Activated CD4-positive, alpha-beta T cell treated with anti-CD3 and anti-CD28 coated beads for 36 hours (primary cell): Measurements from ENCODE around the gene CHMP4B. TPM values are rescaled to one million over a fixed set of nuclear protein-coding genes. Genes with fewer than 3 reads are reported as not detected.

Experiments used
- ATAC-seq: fragments of 200-7000 bp; cut with Tn5 transposase; one replicate; pipeline ENCODE4 v1.10.0; 2021; ENCODE audit warnings: mild to moderate bottlenecking, moderate library complexity
- CTCF ChIA-PET: fragments of 350-600 bp; sonication (Branson Sonifier 250); formaldehyde crosslinking; loops from one replicate; lab custom pipeline; 2021; ENCODE audit warnings: antibody characterized with exemption; lab: Charles Lee
- POLR2A ChIA-PET: fragments of 350-600 bp; sonication (Branson Sonifier 250); formaldehyde crosslinking; loops from one replicate; lab custom pipeline; 2021; ENCODE audit warnings: antibody characterized with exemption, inconsistent platforms; lab: Charles Lee
- DNase-seq: peaks from one replicate; pipeline ENCODE4 v3.0.0-alpha.2; 2020
- H3K27ac Mint-ChIP-seq: one replicate; pipeline ENCODE4 v1.8.0; 2021; ENCODE audit warnings: mixed read lengths
- H3K27me3 Mint-ChIP-seq: one replicate; pipeline ENCODE4 v1.8.0; 2021; ENCODE audit warnings: mixed read lengths
- H3K36me3 Mint-ChIP-seq: one replicate; pipeline ENCODE4 v1.8.0; 2021; ENCODE audit warnings: low read depth, mixed read lengths
- H3K4me1 Mint-ChIP-seq: one replicate; pipeline ENCODE4 v1.8.0; 2021; ENCODE audit warnings: mixed read lengths
- H3K4me3 Mint-ChIP-seq: one replicate; pipeline ENCODE4 v1.8.0; 2021; ENCODE audit warnings: mild to moderate bottlenecking, moderate library complexity, mixed read lengths
- H3K9me3 Mint-ChIP-seq: one replicate; pipeline ENCODE4 v1.8.0; 2021; ENCODE audit warnings: low read depth, mixed read lengths
- intact Hi-C, 2 experiments: fragments of 100-400 bp; cut with DNase I in 1 of 2; cut with micrococcal nuclease in 1 of 2; formaldehyde crosslinking; loops; one replicate each; pipeline versions ENCODE4 v1.14.2 to v1.15.1; 2022 to 2024; cut with DNase I, micrococcal nuclease
- total RNA-seq, 2 experiments: library from RNA; stranded (reverse); gene quantifications; one replicate each; pipeline ENCODE4 v1.2.3, GENCODE V29; 2021

Gene CHMP4B
- total RNA-seq, 2 experiments from 2014 or later: 86.0 to 94.1 TPM

DNA sequence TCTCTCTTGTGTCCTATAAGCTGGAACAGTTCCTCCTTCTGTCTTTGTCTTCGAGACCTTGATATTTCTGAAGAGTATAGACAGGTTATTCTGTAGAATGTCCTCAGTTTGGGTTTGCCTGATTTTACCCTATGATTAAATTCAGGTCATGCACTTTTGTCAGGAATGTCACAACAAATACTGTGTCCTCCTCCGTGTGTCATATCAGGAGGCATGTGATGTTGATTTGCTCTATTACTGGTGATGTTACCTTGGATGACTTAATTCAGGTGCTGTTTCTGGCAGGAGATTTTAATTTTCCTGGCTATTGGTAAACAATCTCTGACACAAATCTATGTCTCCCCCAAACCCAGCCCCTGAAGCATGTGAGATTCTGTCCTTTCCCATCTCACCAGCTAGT is 33.3 kb upstream of the CHMP4B start:
- DNase-seq (no peak), ATAC-seq (no peak)
- Mint-ChIP-seq H3K4me3 (no peak overlapping the region), H3K36me3 (peaks cover 12% of the 10 kb centered on the region), H3K4me1 (peaks cover 22% of the 10 kb centered on the region), H3K9me3 (no peaks in the 10 kb centered on the region), H3K27me3 (no peaks in the 10 kb centered on the region), H3K27ac (no peak overlapping the region)
- POLR2A ChIA-PET: no interaction called here
- intact Hi-C loops: no loop called here
- CTCF ChIA-PET: no interaction called here

DNA sequence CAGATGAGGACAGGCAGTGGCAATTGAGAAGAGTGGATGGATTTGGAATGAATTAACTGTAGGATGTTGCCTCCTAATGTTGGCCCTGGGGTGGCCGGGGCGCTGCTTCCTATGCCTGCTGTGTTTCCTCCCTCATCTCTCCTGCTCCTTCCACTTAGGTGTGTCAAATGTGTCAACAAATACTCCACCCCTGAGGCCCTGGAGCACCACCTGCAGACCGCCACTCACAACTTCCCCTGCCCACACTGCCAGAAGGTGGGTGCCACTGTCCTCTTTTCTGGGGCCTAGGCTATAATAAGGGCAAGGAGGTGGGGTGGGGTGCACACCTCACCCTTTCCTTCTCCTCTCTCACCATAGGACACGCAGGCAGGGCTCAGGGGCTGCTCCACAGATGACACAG is 30.0 kb upstream of the CHMP4B start:
- no peak for DNase-seq
- no peaks in the 10 kb centered on the region for H3K27me3 Mint-ChIP-seq
- intact Hi-C loops: no loop called here
- ATAC-seq: no peak
- no peak overlapping the region for H3K27ac Mint-ChIP-seq
- no peaks in the 10 kb centered on the region for H3K9me3 Mint-ChIP-seq
- POLR2A ChIA-PET: no interaction called here
- H3K4me1 Mint-ChIP-seq: peaks cover 14% of the 10 kb centered on the region
- H3K36me3 Mint-ChIP-seq: peaks cover 10% of the 10 kb centered on the region
- CTCF ChIA-PET: interaction anchor here (0.6 kb wide), 1 partner anchor 453 kb away, joined by 3 read pairs; no protein-coding TSS in a partner anchor
- H3K4me3 Mint-ChIP-seq: no peak overlapping the region

DNA sequence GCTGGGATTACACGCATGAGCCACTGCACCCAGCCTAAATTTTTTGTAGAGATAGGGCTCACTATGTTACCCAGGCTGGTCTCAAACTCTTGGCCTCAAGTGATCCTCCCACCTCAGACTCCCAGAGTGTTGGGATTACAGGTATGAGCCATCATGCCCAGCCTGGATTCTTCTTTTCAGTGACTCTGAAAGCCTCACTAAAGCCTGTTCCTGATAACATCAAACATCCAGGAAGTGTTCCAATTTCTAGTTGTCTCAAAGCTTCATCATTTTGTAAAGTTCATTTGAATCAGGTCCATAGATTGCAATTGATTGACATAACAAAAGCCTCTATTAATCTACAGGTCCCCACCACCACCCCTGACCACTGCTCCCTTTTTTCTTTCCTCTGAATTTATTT is 29.2 kb upstream of the CHMP4B start:
- peaks cover 14% of the 10 kb centered on the region for H3K4me1 Mint-ChIP-seq
- no peak for ATAC-seq
- no peaks in the 10 kb centered on the region for H3K9me3 Mint-ChIP-seq
- DNase-seq: no peak
- no peak overlapping the region for H3K4me3 Mint-ChIP-seq
- ChIA-PET POLR2A (no interaction called here), CTCF (interaction anchor here (0.9 kb wide), 1 partner anchor 287 kb away, joined by 4 read pairs; no protein-coding TSS in a partner anchor)
- peaks cover 12% of the 10 kb centered on the region for H3K36me3 Mint-ChIP-seq
- H3K27ac Mint-ChIP-seq: no peak overlapping the region
- intact Hi-C loops: no loop called here
- no peaks in the 10 kb centered on the region for H3K27me3 Mint-ChIP-seq

DNA sequence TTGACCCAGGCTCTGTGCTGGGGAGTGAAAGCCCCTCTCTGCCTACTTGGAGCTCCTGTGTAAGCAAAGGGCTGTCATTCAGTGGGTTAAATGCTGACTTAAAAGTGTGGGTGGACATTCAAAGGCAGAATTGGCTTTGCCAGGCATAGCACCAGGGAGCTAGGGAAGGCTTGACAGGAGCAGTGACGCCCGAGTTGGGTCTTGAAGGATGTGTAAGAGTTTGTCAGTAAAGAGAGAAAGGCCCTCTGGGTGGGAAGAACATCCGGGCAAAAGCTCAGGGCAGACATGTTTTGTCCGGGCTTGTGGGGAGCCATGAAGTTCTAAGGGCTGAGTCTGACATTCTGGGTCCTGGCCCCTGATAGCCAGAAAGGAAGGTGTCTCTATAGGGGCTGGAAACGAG is 27.9 kb upstream of the CHMP4B start:
- no peaks in the 10 kb centered on the region for H3K27me3 Mint-ChIP-seq
- H3K27ac Mint-ChIP-seq: no peak overlapping the region
- no peak overlapping the region for H3K4me3 Mint-ChIP-seq

DNA sequence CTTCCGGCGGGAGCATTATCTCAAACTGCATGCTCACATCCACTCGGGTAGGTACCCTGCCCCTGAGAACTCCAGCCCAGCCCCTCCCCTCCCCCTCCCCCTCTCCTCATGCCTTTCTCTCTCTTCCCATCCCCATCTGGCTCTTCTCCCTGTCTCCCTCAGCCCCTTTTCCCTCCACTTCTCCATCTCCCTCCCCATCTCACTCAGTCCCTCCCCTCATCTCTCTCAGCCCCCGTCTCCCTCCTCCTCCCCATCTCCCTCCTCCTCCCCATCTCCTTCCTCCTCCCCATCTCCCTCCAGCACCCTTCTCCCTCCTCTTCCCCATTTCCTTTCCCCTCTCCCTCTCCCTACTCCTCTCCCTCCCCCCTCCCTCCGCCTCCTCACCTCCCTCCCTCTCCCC is 27.3 kb upstream of the CHMP4B start:
- CTCF ChIA-PET: no interaction called here
- intact Hi-C loops: loop anchor here in 1 of 2 experiments (2.0 kb wide), 1 partner anchor 67 kb away; no protein-coding TSS in a partner anchor
- Mint-ChIP-seq H3K9me3 (no peaks in the 10 kb centered on the region), H3K27ac (no peak overlapping the region), H3K36me3 (peaks cover 10% of the 10 kb centered on the region), H3K4me1 (peaks cover 8% of the 10 kb centered on the region), H3K4me3 (no peak overlapping the region), H3K27me3 (no peaks in the 10 kb centered on the region)
- ATAC-seq: no peak
- POLR2A ChIA-PET: no interaction called here
- no peak for DNase-seq

More for the DNA sequence above, 27.9 kb upstream of the CHMP4B start:
- intact Hi-C loops: no loop called here
- ATAC-seq: no peak
- CTCF ChIA-PET: no interaction called here
- no peak for DNase-seq
- H3K36me3 Mint-ChIP-seq: peaks cover 10% of the 10 kb centered on the region
- POLR2A ChIA-PET: no interaction called here
- no peaks in the 10 kb centered on the region for H3K9me3 Mint-ChIP-seq
- H3K4me1 Mint-ChIP-seq: peaks cover 12% of the 10 kb centered on the region

DNA sequence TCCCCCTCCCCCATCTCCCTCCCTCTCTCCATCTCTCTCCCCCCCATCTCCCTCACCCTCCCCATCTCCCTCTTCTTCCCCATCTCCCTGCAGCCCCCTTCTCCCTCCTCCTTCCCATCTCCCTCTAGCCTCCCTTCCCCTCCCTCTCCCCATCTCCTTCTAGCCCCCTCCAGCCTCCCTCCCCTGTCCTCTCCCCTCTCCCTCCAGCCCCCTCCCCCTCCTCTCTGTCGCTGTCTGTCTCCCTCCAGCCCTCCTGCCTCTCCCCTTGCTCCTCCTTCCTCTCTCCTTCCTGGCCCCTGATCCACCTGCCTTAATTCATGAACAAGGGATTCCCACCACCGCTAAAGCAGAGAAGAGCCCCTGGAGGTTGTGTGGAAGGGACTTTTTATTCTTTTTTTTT is 26.9 kb upstream of the CHMP4B start:
- no peaks in the 10 kb centered on the region for H3K27me3 Mint-ChIP-seq
- H3K36me3 Mint-ChIP-seq: peaks cover 8% of the 10 kb centered on the region
- intact Hi-C loops: loop anchor here in 1 of 2 experiments (2.0 kb wide), 1 partner anchor 67 kb away; no protein-coding TSS in a partner anchor
- DNase-seq (no peak), ATAC-seq (no peak)
- no peak overlapping the region for H3K27ac Mint-ChIP-seq
- peaks cover 5% of the 10 kb centered on the region for H3K4me1 Mint-ChIP-seq
- no peak overlapping the region for H3K4me3 Mint-ChIP-seq
- H3K9me3 Mint-ChIP-seq: no peaks in the 10 kb centered on the region
- ChIA-PET POLR2A (no interaction called here), CTCF (no interaction called here)

DNA sequence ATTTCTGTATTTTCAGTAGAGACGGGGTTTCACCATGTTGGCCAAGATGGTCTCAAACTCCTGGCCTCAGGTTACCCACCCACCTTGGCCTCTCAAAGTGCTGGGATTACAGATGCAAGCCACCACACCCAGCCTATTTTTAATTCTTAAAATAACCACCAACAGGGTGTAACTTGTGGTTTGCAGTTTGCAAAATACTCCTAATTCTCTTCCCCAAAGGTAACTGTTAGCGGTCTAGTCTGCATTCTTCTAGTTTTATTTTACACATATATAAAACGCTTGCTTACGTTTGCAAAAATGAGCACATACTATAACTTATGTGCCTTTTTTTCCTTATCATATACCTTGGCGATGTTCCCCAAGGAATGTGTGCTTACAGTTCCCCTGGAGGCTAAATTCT is 25.6 kb upstream of the CHMP4B start:
- Mint-ChIP-seq H3K27me3 (no peaks in the 10 kb centered on the region), H3K36me3 (peaks cover 8% of the 10 kb centered on the region), H3K27ac (no peak overlapping the region), H3K4me3 (no peak overlapping the region), H3K9me3 (no peaks in the 10 kb centered on the region), H3K4me1 (peaks cover 5% of the 10 kb centered on the region)
- CTCF ChIA-PET: no interaction called here
- intact Hi-C loops: loop anchor here in 1 of 2 experiments (2.0 kb wide), 1 partner anchor 65 kb away; no protein-coding TSS in a partner anchor
- no peak for DNase-seq
- POLR2A ChIA-PET: no interaction called here
- no peak for ATAC-seq

DNA sequence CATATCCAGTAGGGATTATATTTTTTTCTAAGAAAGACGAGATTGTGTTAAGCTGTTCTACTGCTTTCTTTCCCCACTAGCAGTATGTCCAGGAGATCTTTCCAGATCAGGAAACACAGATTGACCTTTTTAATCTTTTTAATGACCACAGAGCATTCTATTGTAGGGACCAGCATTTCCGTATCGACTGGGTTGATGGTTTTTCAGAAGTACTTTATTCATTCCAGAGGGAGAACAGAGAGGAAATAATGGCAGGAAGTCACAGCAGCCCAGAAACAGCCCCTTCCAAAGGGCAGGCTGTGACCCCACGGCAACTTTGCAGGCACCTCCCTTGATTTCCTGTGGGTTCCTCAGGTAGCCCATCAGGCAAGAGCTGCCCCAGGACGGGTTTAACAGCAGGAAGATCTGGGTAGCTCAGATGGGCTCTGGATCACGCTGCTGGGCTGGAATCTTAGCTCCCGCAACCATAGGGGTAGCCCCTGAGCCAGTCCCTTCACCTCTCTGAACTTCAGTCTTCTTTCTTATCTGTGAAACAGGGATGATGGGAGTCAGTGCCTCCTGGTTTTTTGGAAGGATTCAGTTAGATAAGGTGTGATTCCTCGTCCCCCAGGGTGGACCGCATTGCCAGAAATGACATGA is 23.8 kb upstream of the CHMP4B start:
- H3K27ac Mint-ChIP-seq: no peak overlapping the region
- DNase-seq (no peak), ATAC-seq (no peak)
- H3K27me3 Mint-ChIP-seq: no peaks in the 10 kb centered on the region
- CTCF ChIA-PET: no interaction called here
- H3K4me3 Mint-ChIP-seq: no peak overlapping the region
- H3K9me3 Mint-ChIP-seq: no peaks in the 10 kb centered on the region
- POLR2A ChIA-PET: no interaction called here
- intact Hi-C loops: no loop called here
- peaks cover 4% of the 10 kb centered on the region for H3K36me3 Mint-ChIP-seq
- peaks cover 5% of the 10 kb centered on the region for H3K4me1 Mint-ChIP-seq

DNA sequence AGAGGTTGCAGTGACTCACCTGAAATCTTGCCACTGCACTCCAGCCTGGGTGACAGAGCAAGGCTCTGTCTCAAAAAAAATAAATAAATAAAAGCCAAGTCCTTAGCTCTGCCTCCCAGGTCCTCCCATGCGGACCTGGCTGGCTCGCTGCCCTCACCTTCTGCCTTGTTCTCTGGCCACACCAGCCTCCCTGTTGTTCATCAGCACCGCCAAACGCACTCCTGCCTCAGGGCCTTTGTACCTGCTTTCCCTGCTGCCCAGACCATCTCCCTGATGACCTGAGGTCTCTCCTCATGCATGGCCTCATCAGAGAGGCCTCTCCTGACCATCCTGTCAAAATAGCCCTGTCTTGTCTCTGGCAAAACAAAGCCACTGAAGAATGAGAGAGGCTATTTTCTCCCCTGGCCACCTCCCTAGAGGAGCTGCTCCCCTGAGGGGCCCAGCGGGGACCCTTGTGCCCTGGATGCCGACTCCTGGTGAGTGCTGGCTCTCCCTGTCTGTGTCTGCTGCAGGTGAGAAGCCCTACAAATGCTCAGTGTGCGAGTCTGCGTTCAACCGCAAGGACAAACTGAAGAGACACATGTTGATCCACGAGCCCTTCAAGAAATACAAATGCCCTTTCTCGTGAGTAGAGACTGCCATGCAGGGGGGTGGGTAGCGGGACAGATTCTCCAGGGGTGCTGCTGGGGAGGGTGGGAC is 22.6 kb upstream of the CHMP4B start:
- Mint-ChIP-seq H3K36me3 (peaks cover 2% of the 10 kb centered on the region), H3K4me1 (peaks cover 5% of the 10 kb centered on the region), H3K4me3 (no peak overlapping the region), H3K27me3 (no peaks in the 10 kb centered on the region), H3K27ac (no peak overlapping the region), H3K9me3 (no peaks in the 10 kb centered on the region)
- CTCF ChIA-PET: interaction anchor here (0.7 kb wide), 1 partner anchor 152 kb away, joined by 3 read pairs; no protein-coding TSS in a partner anchor
- no peak for DNase-seq
- no peak for ATAC-seq
- intact Hi-C loops: no loop called here
- POLR2A ChIA-PET: interaction anchor here (0.8 kb wide), 1 partner anchor 84 kb away, joined by 3 read pairs; no protein-coding TSS in a partner anchor

DNA sequence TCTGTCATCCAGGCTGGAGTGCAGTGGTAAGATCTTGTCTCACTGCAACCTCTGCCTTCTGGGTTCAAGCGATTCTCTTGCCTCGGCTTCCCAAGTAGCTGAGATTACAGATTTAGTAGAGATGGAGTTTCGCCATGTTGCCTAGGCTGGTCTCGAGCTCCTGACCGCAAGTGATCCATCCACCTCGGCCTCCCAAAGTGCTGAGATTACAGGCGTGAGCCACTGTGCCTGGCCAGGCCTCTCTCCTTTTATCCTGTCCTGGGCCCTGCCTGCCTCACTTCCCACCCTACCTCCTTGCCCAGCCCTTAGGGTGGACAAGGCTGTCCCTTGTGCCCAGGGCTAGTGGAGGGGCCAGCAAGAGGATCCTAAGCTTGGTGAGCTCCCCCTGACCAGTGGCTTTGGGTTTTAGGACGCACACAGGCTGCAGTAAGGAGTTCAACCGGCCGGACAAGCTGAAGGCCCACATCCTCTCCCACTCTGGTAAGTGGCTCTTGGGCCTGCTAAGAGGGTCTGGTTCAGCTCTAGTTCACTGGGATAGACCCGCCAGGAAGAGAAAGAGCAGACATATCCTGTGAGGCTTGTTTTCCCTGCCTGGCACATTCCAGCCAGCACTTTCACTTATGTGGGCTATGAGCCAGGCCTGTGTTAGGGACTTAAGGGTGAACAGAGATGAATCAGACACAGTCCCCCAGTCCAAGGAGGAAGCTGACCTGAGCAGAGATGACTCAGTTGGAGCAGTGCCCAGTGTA is 21.9 kb upstream of the CHMP4B start:
- H3K4me1 Mint-ChIP-seq: peaks cover 5% of the 10 kb centered on the region
- ChIA-PET CTCF (interaction anchor here (0.9 kb wide), 1 partner anchor 388 kb away, joined by 3 read pairs; the partner anchor contains the start of gene CDK5RAP1), POLR2A (interaction anchor here (0.8 kb wide), 1 partner anchor 85 kb away, joined by 3 read pairs; no protein-coding TSS in a partner anchor)
- peaks cover 2% of the 10 kb centered on the region for H3K36me3 Mint-ChIP-seq
- DNase-seq: no peak
- no peaks in the 10 kb centered on the region for H3K9me3 Mint-ChIP-seq
- intact Hi-C loops: no loop called here
- no peaks in the 10 kb centered on the region for H3K27me3 Mint-ChIP-seq
- ATAC-seq: no peak
- no peak overlapping the region for H3K27ac Mint-ChIP-seq
- H3K4me3 Mint-ChIP-seq: no peak overlapping the region

DNA sequence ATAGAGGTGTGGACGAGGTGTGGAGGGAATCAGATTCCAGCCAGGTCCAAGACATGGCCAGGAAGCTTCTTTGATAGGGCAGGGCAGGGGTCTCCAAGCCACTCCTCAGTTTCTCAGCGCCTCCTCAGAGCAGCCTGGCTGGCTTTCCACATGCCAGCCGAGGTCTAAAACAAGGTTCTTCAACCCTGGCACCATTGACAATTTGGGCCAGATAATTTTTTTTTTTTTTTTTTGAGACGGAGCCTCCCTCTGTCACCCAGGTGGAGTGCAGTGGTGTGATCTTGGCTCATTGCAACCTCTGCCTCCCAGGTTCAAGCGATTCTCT is 21.3 kb upstream of the CHMP4B start:
- POLR2A ChIA-PET: no interaction called here
- Mint-ChIP-seq H3K27me3 (no peaks in the 10 kb centered on the region), H3K9me3 (no peaks in the 10 kb centered on the region), H3K27ac (no peak overlapping the region), H3K36me3 (peaks cover 2% of the 10 kb centered on the region), H3K4me3 (no peak overlapping the region), H3K4me1 (peaks cover 5% of the 10 kb centered on the region)
- CTCF ChIA-PET: interaction anchor here (0.9 kb wide), 1 partner anchor 388 kb away, joined by 3 read pairs; the partner anchor contains the start of gene CDK5RAP1
- ATAC-seq (no peak), DNase-seq (no peak)
- intact Hi-C loops: no loop called here
